Measurements from ENCODE around the gene PHKA2. TPM values are rescaled to one million over a fixed set of nuclear protein-coding genes. Genes with fewer than 3 reads are reported as not detected.
"Not testable (repeated sequence)": the region's sequence is repeated elsewhere in the genome, so short reads cannot be mapped to it uniquely, and the experiment has no call there.

PHKA2 gene
- polyA plus RNA-seq (2013, experiment 1 of 2): 14.0 TPM
- polyA plus RNA-seq (2013, experiment 2 of 2): 14.0 TPM

DNA sequence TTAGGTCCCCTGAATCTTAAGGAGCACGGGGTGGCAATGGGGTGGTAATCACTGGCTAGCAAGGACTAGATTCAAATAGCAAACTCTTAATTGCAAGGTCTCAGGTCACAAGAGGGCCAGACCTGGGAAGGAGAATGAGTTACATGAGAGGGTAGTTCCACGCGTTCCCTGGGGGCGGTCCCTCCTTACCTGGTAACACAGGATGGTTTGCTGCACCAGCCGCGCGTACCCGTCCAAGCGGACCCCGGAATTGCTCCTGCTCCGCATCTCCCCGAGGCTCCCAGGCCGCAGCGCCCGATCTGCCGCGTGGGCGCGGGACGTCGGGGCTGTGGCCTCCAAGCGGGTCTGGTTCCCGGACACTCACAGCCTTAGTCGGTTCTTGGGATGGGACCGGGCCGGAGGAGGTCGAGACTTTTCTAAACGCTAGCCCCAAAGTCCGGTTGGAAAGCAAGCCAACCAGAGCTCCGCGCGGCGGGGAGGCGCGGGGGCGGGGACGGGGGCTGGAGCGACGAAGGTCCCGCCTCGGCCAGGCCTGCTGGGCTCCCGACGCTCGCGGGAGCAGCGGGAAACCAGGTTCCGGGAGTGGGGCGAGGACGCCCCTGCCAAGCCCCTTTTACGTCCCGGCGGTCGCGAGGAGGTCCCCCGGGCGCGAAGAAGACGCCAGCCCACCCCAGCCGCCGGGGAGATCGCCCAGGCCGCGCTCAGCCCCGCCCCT, at the start of gene PHKA2:
TSS of gene PHKA2 (minus strand) at position 449 of the 715 bp plus-strand sequence. CDS start at position 267, 182 bp downstream.
- Histone ChIP-seq H3K27ac (ENCODE audit: low read depth, low read length, severe bottlenecking) (peak within 1 kb of the TSS; percentile 36), H3K9me3 (ENCODE audit: control insufficient read depth, low read length) (no peaks in the 10 kb centered on the region), H3K4me1 (ENCODE audit: control insufficient read depth, insufficient read depth, low read length, poor library complexity, severe bottlenecking) (no peaks in the 10 kb centered on the region), H3K4me3 (ENCODE audit: extremely low read depth, insufficient read depth, low read length, poor library complexity, severe bottlenecking) (peak within 1 kb of the TSS; percentile 55), H3K36me3 (ENCODE audit: control insufficient read depth, insufficient read depth, low read length) (no peaks in the 10 kb centered on the region)
- WGBS, 2 experiments (ENCODE audit: insufficient coverage in 2 of 2): 0% methylated on average over 11 of the region's 64 CpGs; no CpG with 5 or more reads in 1 of the 2 experiments

DNA sequence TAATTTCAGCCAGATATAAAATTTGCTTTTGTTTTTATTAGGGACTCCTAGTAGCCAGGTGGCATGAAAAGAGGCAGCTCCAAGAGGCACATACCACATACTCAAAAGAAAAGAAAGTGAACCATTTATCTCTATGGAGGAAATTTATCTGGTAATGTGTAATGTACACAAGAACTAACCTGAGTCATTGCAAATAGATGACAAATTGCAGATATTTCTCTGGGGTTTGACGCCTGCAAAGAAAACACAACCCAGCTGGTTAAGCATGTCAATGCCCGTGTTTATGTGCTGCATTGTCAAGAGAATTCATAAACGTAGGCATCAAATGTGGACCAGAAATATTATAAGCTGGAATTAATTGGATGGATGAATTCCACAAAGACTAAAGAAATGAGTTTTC, 46.9 kb upstream of the PHKA2 start:
- Histone ChIP-seq H3K36me3 (ENCODE audit: control insufficient read depth, insufficient read depth, low read length) (no peaks in the 10 kb centered on the region), H3K4me3 (ENCODE audit: extremely low read depth, insufficient read depth, low read length, poor library complexity, severe bottlenecking) (no peak overlapping the region), H3K9me3 (ENCODE audit: control insufficient read depth, low read length) (no peaks in the 10 kb centered on the region), H3K4me1 (ENCODE audit: control insufficient read depth, insufficient read depth, low read length, poor library complexity, severe bottlenecking) (no peaks in the 10 kb centered on the region), H3K27ac (ENCODE audit: low read depth, low read length, severe bottlenecking) (no peak overlapping the region)
- WGBS, 2 experiments (ENCODE audit: insufficient coverage in 2 of 2): 84 to 95% methylated on average over 2 to 3 of the region's 3 CpGs

DNA sequence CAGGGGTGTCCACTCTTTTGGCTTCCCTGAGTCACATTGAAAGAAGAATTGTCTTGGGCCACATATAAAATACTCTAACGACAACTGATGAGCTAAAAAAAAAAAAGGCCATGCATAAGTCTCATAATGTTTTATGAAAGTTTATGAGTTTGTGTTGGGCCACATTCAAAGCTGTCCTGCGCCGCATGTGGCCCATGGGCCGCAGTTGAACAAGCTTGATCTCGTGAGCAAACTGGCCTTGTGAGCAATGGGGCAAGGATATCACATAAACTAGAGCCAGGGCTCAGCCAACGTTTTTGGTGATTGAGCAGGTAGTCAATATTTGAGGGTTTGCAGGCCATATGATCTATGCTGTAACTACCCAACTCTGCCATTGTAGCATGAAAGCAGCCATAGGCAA, 44.6 kb upstream of the PHKA2 start:
- Histone ChIP-seq H3K4me1 (ENCODE audit: control insufficient read depth, insufficient read depth, low read length, poor library complexity, severe bottlenecking) (no peaks in the 10 kb centered on the region), H3K9me3 (ENCODE audit: control insufficient read depth, low read length) (no peaks in the 10 kb centered on the region), H3K4me3 (ENCODE audit: extremely low read depth, insufficient read depth, low read length, poor library complexity, severe bottlenecking) (no peak overlapping the region), H3K27ac (ENCODE audit: low read depth, low read length, severe bottlenecking) (no peak overlapping the region), H3K36me3 (ENCODE audit: control insufficient read depth, insufficient read depth, low read length) (no peaks in the 10 kb centered on the region)
- WGBS, 2 experiments (ENCODE audit: insufficient coverage in 2 of 2): 96% methylated on average over 4 of the region's 6 CpGs; no CpG with 5 or more reads in 1 of the 2 experiments

DNA sequence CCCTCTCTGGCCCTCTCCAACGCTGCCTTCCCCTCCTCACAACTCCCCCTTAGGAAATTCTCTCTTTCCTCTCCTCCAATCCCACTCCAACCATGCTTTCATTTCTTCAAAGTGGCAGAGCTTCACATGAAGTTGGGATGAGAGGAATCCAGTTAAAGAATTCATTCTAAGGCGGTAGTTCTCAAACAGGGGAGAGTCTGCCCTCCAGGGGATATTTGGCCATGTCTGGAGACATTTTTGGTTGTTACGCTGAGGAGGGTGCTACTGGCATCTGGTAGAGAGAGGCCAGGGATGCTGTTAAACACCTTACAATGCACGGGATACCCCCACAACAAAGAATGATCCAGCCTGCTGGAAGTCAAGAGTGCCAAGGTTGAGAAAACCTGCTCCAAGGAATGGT, 40.5 kb upstream of the PHKA2 start:
- no peak overlapping the region for H3K4me3 ChIP-seq (ENCODE audit: extremely low read depth, insufficient read depth, low read length, poor library complexity, severe bottlenecking)
- H3K27ac ChIP-seq (ENCODE audit: low read depth, low read length, severe bottlenecking): no peak overlapping the region
- H3K9me3 ChIP-seq (ENCODE audit: control insufficient read depth, low read length): no peaks in the 10 kb centered on the region
- H3K36me3 ChIP-seq (ENCODE audit: control insufficient read depth, insufficient read depth, low read length): no peaks in the 10 kb centered on the region
- WGBS, 2 experiments (ENCODE audit: insufficient coverage in 2 of 2): no CpG with 5 or more reads among the region's 4 CpGs
- no peaks in the 10 kb centered on the region for H3K4me1 ChIP-seq (ENCODE audit: control insufficient read depth, insufficient read depth, low read length, poor library complexity, severe bottlenecking)

GRCh38 chrX:19019996-19020395, 36.1 kb upstream of the PHKA2 start:
- H3K4me3 ChIP-seq (ENCODE audit: extremely low read depth, insufficient read depth, low read length, poor library complexity, severe bottlenecking): no peak overlapping the region
- WGBS, 2 experiments (ENCODE audit: insufficient coverage in 2 of 2): no CpG with 5 or more reads among the region's 2 CpGs
- no peaks in the 10 kb centered on the region for H3K9me3 ChIP-seq (ENCODE audit: control insufficient read depth, low read length)
- H3K36me3 ChIP-seq (ENCODE audit: control insufficient read depth, insufficient read depth, low read length): no peaks in the 10 kb centered on the region
- H3K4me1 ChIP-seq (ENCODE audit: control insufficient read depth, insufficient read depth, low read length, poor library complexity, severe bottlenecking): no peaks in the 10 kb centered on the region
- H3K27ac ChIP-seq (ENCODE audit: low read depth, low read length, severe bottlenecking): no peak overlapping the region

- no peaks in the 10 kb centered on the region for H3K9me3 ChIP-seq (ENCODE audit: control insufficient read depth, low read length)
- H3K4me3 ChIP-seq (ENCODE audit: extremely low read depth, insufficient read depth, low read length, poor library complexity, severe bottlenecking): no peak overlapping the region
- H3K4me1 ChIP-seq (ENCODE audit: control insufficient read depth, insufficient read depth, low read length, poor library complexity, severe bottlenecking): no peaks in the 10 kb centered on the region
- no peaks in the 10 kb centered on the region for H3K36me3 ChIP-seq (ENCODE audit: control insufficient read depth, insufficient read depth, low read length)
- H3K27ac ChIP-seq (ENCODE audit: low read depth, low read length, severe bottlenecking): no peak overlapping the region
- WGBS, 2 experiments (ENCODE audit: insufficient coverage in 2 of 2): 71% methylated on average over 1 of the region's 3 CpGs; no CpG with 5 or more reads in 1 of the 2 experiments
Measured at GRCh38 chrX:19017271-19017670, 33.4 kb upstream of the PHKA2 start.

DNA sequence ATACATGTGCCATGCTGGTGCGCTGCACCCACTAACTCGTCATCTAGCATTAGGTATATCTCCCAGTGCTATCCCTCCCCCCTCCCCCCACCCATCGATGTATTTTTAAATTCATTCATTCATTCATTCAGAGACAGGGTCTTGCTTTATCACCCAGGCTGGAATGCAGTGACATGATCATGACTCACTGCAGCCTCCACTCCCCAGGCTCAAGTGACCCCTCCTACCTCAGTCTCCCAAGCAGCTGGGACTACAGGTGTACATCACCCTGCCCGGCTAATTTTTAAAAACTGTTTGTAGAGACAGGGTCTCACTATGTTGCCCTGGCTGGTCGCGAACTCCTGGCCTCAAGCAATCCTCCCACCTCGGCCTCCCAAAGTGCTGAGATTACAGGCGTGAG, 32.7 kb upstream of the PHKA2 start:
- not testable (repeated sequence) for H3K27ac ChIP-seq (ENCODE audit: low read depth, low read length, severe bottlenecking); H3K4me1 ChIP-seq (ENCODE audit: control insufficient read depth, insufficient read depth, low read length, poor library complexity, severe bottlenecking); H3K4me3 ChIP-seq (ENCODE audit: extremely low read depth, insufficient read depth, low read length, poor library complexity, severe bottlenecking); H3K36me3 ChIP-seq (ENCODE audit: control insufficient read depth, insufficient read depth, low read length); H3K9me3 ChIP-seq (ENCODE audit: control insufficient read depth, low read length)
- WGBS, 2 experiments (ENCODE audit: insufficient coverage in 2 of 2): 94 to 100% methylated on average over 3 to 4 of the region's 8 CpGs

GRCh38 chrX:19007868-19008267, 24.0 kb upstream of the PHKA2 start:
- no peaks in the 10 kb centered on the region for H3K4me1 ChIP-seq (ENCODE audit: control insufficient read depth, insufficient read depth, low read length, poor library complexity, severe bottlenecking)
- H3K27ac ChIP-seq (ENCODE audit: low read depth, low read length, severe bottlenecking): no peak overlapping the region
- H3K9me3 ChIP-seq (ENCODE audit: control insufficient read depth, low read length): no peaks in the 10 kb centered on the region
- no peaks in the 10 kb centered on the region for H3K36me3 ChIP-seq (ENCODE audit: control insufficient read depth, insufficient read depth, low read length)
- WGBS, 2 experiments (ENCODE audit: insufficient coverage in 2 of 2): 90 to 100% methylated on average over 1 of the region's 4 CpGs
- no peak overlapping the region for H3K4me3 ChIP-seq (ENCODE audit: extremely low read depth, insufficient read depth, low read length, poor library complexity, severe bottlenecking)

- 90% methylated on average over 4 of the region's 7 CpGs; no CpG with 5 or more reads in 1 of the 2 experiments for WGBS, 2 experiments (ENCODE audit: insufficient coverage in 2 of 2)
Measured at GRCh38 chrX:19007011-19007410, 23.1 kb upstream of the PHKA2 start.

DNA sequence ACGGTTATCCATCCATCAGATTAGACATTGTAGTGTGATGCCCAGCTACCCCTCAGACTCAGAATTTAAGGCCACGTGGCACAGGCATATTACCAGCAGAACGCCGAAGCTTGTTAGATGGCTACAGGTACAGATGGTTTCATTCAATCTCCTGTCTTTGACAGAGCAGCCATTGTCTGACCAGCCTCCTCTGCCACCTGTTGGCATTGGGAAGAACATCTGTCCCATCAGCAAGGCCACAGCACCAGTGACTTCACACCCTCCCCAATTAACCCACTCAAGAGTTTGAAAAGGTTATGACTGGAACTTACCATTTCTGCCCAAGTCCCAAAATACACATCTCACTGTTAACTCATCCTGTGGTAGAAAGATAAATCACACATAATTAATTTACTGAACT, 22.0 kb upstream of the PHKA2 start:
- H3K4me1 ChIP-seq (ENCODE audit: control insufficient read depth, insufficient read depth, low read length, poor library complexity, severe bottlenecking): no peaks in the 10 kb centered on the region
- H3K27ac ChIP-seq (ENCODE audit: low read depth, low read length, severe bottlenecking): no peak overlapping the region

More at GRCh38 chrX:19007011-19007410, 23.1 kb upstream of the PHKA2 start:
- H3K9me3 ChIP-seq (ENCODE audit: control insufficient read depth, low read length): no peaks in the 10 kb centered on the region
- H3K4me3 ChIP-seq (ENCODE audit: extremely low read depth, insufficient read depth, low read length, poor library complexity, severe bottlenecking): no peak overlapping the region
- H3K36me3 ChIP-seq (ENCODE audit: control insufficient read depth, insufficient read depth, low read length): no peaks in the 10 kb centered on the region
- no peak overlapping the region for H3K27ac ChIP-seq (ENCODE audit: low read depth, low read length, severe bottlenecking)
- H3K4me1 ChIP-seq (ENCODE audit: control insufficient read depth, insufficient read depth, low read length, poor library complexity, severe bottlenecking): no peaks in the 10 kb centered on the region

DNA sequence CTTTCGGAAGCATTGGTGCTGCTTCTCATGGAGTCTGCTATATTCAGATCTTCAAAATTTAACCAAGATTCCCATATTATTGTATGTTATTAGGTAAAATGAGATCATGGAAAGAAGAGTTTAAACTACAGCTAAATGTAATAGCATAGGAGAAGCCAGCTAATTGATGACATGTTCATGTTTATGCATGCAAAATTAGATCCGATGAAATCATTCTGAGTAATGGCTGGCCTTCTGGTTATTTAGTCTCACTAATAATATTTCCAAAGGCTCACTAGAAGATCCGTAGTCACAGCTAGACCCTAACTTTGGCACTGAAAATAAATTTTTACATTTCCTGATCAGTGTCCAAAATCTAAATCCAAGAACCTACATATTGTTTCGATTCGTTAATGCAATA, 19.8 kb upstream of the PHKA2 start:
- WGBS, 2 experiments (ENCODE audit: insufficient coverage in 2 of 2): 90% methylated on average over 2 of the region's 5 CpGs; no CpG with 5 or more reads in 1 of the 2 experiments
- Histone ChIP-seq H3K27ac (ENCODE audit: low read depth, low read length, severe bottlenecking) (no peak overlapping the region), H3K9me3 (ENCODE audit: control insufficient read depth, low read length) (no peaks in the 10 kb centered on the region), H3K36me3 (ENCODE audit: control insufficient read depth, insufficient read depth, low read length) (no peaks in the 10 kb centered on the region), H3K4me1 (ENCODE audit: control insufficient read depth, insufficient read depth, low read length, poor library complexity, severe bottlenecking) (no peaks in the 10 kb centered on the region), H3K4me3 (ENCODE audit: extremely low read depth, insufficient read depth, low read length, poor library complexity, severe bottlenecking) (no peak overlapping the region)

More for the DNA sequence above, 22.0 kb upstream of the PHKA2 start:
- no peak overlapping the region for H3K4me3 ChIP-seq (ENCODE audit: extremely low read depth, insufficient read depth, low read length, poor library complexity, severe bottlenecking)
- no peaks in the 10 kb centered on the region for H3K9me3 ChIP-seq (ENCODE audit: control insufficient read depth, low read length)
- no peaks in the 10 kb centered on the region for H3K36me3 ChIP-seq (ENCODE audit: control insufficient read depth, insufficient read depth, low read length)
- 100% methylated on average over 1 of the region's 4 CpGs; no CpG with 5 or more reads in 1 of the 2 experiments for WGBS, 2 experiments (ENCODE audit: insufficient coverage in 2 of 2)

Data from mesodermal cell (in vitro differentiated cells).